Measurements from ENCODE around the gene FAM184A.

The FAM184A gene

DNA sequence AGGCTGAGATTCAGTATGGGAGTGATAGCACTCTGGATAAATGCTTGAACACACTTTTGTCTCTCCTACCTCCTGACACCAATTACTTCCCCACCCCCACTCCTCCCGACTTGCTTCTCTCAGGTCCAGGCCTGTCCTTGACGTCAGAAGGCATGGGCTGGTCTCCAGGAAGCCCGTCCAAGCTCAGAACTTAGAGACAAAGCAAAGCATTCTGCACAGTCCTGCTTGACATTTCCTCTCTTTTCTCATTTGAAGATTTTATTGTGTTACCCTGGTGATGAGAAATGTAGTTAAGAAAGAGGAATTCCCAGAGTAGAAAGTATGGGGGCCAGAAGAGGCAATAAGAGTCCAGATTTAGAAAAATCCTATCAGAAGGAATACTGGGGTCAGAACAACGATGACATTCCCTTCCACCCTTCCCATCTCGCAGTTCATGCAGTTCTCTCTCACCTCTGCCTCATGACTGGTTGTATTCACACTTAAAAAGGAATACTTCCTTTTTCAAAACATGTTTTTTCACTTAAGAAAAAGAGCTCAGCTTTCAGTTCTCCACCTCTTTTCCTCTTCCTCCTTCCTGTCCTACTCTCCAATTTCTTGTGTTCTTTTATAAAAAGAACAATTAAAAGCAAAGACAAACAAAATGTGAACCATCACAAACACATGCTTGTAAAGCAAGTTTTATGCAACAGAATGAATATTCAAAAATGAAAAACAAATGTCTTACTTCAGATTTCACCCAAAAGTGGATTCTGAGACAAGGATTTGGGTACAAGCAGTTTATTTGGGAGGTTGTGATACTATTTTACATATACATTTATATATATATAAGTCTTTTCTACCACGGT is 18.5 kb upstream of the FAM184A start:
- DNase-seq (ENCODE audit: extremely low read depth, low read depth), result no peak
- no peak for TF ChIP-seq CTCF (IDR thresholded peaks at IDR 0.05; ENCODE audit: low read depth, low read length, missing control alignments)
- no peak overlapping the region for H3K4me3 ChIP-seq (replicated peaks; ENCODE audit: low read depth, low read length)

DNA sequence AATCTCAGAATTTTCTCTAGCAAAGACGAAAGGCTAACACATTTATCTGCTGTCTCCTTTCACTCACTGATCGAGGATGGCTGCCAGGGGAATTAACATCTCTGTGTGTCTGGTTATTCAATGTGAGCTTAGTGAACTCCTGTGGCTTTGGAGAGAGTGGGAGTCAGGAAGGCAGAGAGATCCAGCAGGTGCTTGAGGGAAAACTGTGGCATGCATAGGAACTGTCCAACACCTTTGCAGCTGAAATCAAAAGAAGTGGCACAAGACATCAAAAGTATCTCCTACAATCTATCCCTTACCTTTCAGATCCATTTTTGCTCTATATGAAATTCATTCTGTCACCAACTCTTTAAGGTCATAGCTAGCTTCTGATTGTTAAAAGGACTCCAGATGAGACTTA is 11.8 kb upstream of the FAM184A start:
- H3K4me3 ChIP-seq (replicated peaks; ENCODE audit: low read depth, low read length), result no peak overlapping the region
- TF ChIP-seq CTCF (IDR thresholded peaks at IDR 0.05; ENCODE audit: low read depth, low read length, missing control alignments), result no peak
- DNase-seq (ENCODE audit: extremely low read depth, low read depth), result no peak

GRCh38 chr6:119084784-119085183 is 6.3 kb upstream of the FAM184A start:
- TF ChIP-seq CTCF (IDR thresholded peaks at IDR 0.05; ENCODE audit: low read depth, low read length, missing control alignments), result no peak
- DNase-seq (ENCODE audit: extremely low read depth, low read depth), result no peak
- H3K4me3 ChIP-seq (replicated peaks; ENCODE audit: low read depth, low read length), result no peak overlapping the region

DNA sequence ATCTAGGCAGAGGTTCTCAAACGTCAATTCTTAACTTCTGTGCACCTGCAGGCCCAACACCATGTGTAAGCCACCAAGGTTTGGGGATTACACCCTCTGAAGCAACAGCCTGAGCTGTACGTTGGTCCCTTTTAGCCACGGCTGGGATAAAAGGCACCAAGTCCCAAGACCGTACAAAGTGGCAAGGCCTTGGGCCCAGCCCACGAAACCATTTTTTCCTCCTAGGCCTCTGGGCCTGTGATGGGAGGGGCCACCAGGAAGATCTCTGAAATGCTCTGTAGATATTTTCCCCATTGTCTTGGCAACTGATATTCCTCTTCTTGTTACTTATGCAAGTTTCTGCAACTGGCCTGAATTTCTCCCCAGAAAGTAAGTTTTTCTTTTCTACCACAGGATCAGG is 4.5 kb upstream of the FAM184A start:
- TF ChIP-seq CTCF (IDR thresholded peaks at IDR 0.05; ENCODE audit: low read depth, low read length, missing control alignments), result no peak
- no peak for DNase-seq (ENCODE audit: extremely low read depth, low read depth)
- H3K4me3 ChIP-seq (replicated peaks; ENCODE audit: low read depth, low read length), result no peak overlapping the region

DNA sequence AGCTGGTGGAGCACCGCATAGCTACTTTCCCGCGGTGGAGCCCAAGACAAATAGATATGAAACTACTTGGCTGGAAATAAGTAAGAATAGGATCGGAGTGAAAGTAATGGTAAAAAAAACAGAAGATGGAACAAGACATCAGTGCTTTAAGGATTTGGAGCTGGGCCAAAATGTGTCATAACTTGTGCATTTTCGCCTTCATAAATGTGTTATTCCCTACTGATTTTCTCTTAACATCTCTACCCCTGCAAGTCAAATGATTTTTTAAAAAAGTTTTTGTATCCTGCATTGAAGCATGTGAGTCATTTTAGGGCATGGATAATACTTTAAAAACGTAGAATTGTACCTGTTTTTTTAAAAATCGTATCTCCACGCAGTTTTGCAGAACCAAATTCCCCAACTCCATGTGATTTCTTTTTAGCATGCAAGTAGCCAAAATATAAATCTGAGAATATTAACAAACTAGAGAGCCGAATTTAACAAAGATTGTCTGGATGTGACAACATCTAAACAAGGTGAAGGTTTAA is 882 bp upstream of the FAM184A start:
- DNase-seq (ENCODE audit: extremely low read depth, low read depth), result no peak
- peak overlapping the region; percentile 36 for H3K4me3 ChIP-seq (replicated peaks; ENCODE audit: low read depth, low read length)
- TF ChIP-seq CTCF (IDR thresholded peaks at IDR 0.05; ENCODE audit: low read depth, low read length, missing control alignments), result no peak

DNA sequence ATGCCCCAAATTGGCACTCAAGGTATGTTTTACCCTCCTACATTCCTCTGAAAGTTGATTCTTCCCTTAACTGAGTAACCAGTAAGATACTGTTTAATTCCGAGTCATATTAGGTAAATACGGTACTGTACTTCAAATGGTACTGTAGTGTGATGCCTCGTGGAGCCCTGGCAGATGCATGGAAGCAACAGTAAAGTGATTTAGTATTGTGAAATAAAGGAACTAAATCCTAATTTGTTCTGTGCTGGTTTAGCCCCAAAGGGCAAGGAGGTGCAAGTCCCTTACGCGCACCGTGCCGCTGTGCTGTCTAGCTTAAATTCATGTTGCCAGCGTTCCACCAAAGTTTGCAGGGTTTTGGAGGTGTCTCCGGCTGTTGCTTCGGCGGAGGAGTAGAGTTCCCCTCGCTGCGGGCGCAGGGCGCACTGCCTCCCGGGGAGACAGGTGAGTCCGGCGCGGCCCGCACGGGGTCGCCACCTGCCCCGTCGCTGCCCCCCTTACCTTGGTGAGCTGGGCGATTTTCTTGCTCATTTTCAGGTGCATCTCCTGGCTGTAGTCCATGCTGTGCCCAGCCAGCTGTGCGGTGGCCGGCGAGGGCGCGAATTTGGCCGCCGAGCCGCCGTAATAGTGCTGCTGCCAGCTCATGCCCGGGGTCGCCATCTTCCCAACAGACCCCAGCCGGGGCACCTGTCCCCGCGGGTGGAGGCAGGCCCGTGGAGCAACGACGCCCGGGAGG is 655 bp downstream of the FAM184A start:
- no peak for TF ChIP-seq CTCF (IDR thresholded peaks at IDR 0.05; ENCODE audit: low read depth, low read length, missing control alignments)
- H3K4me3 ChIP-seq (replicated peaks; ENCODE audit: low read depth, low read length), result peak overlapping the region; percentile 36
- no peak for DNase-seq (ENCODE audit: extremely low read depth, low read depth)

Data from HFF-Myc (cell line).